IMR-90 (cell line): ENCODE results near the gene EVPL. TPM values are rescaled to one million over a fixed set of nuclear protein-coding genes. Genes with fewer than 3 reads are reported as not detected.
A peak's percentile ranks its signal among the peaks of the same experiment; 100 is the strongest.

Experiments
- ATAC-seq: fragments of 200-7000 bp; cut with Tn5 transposase; 2 replicates; pipeline ENCODE4 v1.9.1; 2020; ENCODE audit warnings: low read depth, mild to moderate bottlenecking, moderate library complexity
- BruUV-seq: library from RNA; stranded (reverse); fragments of 400-500 nt; replicated peaks from 2 replicates; lab custom pipeline; 2021; lab: Mats Ljungman, UMichigan
- CTCF ChIA-PET: fragments of 300-600 bp; formaldehyde crosslinking; extraction: SDS; loops from one replicate; lab custom pipeline; 2021; ENCODE audit warnings: antibody characterized with exemption; lab: Yijun Ruan, JAX
- POLR2A ChIA-PET: fragments of 300-600 bp; sonication (Branson Sonifier 250); formaldehyde crosslinking; loops from one replicate; lab custom pipeline; 2022; ENCODE audit warnings: antibody characterized with exemption; ENCODE audit not compliant: unreplicated experiment; lab: Charles Lee
- DNase-seq: peaks from one replicate; pipeline ENCODE4 v3.0.0; 2013
- H2AFZ ChIP-seq: replicated peaks from 2 replicates; pipeline ENCODE3; 2013; ENCODE audit warnings: low read length, mild to moderate bottlenecking; ENCODE audit not compliant: poor library complexity
- H2AK5ac ChIP-seq: 2 replicates; pipeline ENCODE4 v1.6.1; 2013; ENCODE audit warnings: low read depth, low read length, inconsistent platforms
- H2AK9ac ChIP-seq: replicated peaks from 2 replicates; pipeline ENCODE3; 2013; ENCODE audit warnings: mild to moderate bottlenecking, low read depth, low read length, moderate library complexity; ENCODE audit not compliant: poor library complexity
- H2BK120ac ChIP-seq: 2 replicates; pipeline ENCODE4 v1.6.1; 2013; ENCODE audit warnings: low read depth, low read length, inconsistent platforms
- H2BK15ac ChIP-seq: 3 replicates; pipeline ENCODE4 v1.6.1; 2013; ENCODE audit warnings: low read depth, low read length, inconsistent platforms
- H2BK20ac ChIP-seq: 2 replicates; pipeline ENCODE4 v1.6.1; 2013; ENCODE audit warnings: low read depth, mild to moderate bottlenecking, inconsistent platforms, low read length, moderate library complexity
- H2BK5ac ChIP-seq: 2 replicates; pipeline ENCODE4 v1.6.1; 2013; ENCODE audit warnings: mild to moderate bottlenecking, low read depth, low read length, inconsistent platforms; ENCODE audit not compliant: poor library complexity, severe bottlenecking
- H3K14ac ChIP-seq: replicated peaks from 2 replicates; pipeline ENCODE4 v1.6.1; 2013; ENCODE audit warnings: low read depth, low read length, inconsistent platforms
- H3K18ac ChIP-seq: 2 replicates; pipeline ENCODE4 v1.6.1; 2013; ENCODE audit warnings: low read depth, low read length, control low read depth
- H3K23ac ChIP-seq: 2 replicates; pipeline ENCODE4 v1.6.1; 2013; ENCODE audit warnings: low read depth, low read length, inconsistent platforms
- H3K27ac ChIP-seq: 2 replicates; pipeline ENCODE4 v1.5.1; 2013; ENCODE audit warnings: mild to moderate bottlenecking, control low read depth, low read length; ENCODE audit not compliant: insufficient read depth
- H3K27me3 ChIP-seq: 2 replicates; pipeline ENCODE4 v1.6.1; 2013; ENCODE audit warnings: low read length; ENCODE audit not compliant: control insufficient read depth, insufficient read depth
- H3K36me3 ChIP-seq: 2 replicates; pipeline ENCODE4 v1.6.1; 2013; ENCODE audit warnings: low read length, mixed read lengths; ENCODE audit not compliant: control insufficient read depth, insufficient read depth
- H3K4ac ChIP-seq: 2 replicates; pipeline ENCODE4 v1.6.1; 2013; ENCODE audit warnings: low read depth, low read length, inconsistent platforms
- H3K4me1 ChIP-seq: 2 replicates; pipeline ENCODE4 v1.6.1; 2013; ENCODE audit warnings: low read length, mixed read lengths; ENCODE audit not compliant: control insufficient read depth, insufficient read depth
- H3K4me2 ChIP-seq: 2 replicates; pipeline ENCODE4 v1.6.1; 2013; ENCODE audit warnings: low read depth, mild to moderate bottlenecking, control low read depth, low read length, moderate library complexity
- H3K4me3 ChIP-seq: 2 replicates; pipeline ENCODE4 v1.5.1; 2013; ENCODE audit warnings: low read depth, mild to moderate bottlenecking, control low read depth, low read length, moderate library complexity; ENCODE audit not compliant: insufficient read depth
- H3K56ac ChIP-seq: 2 replicates; pipeline ENCODE4 v1.6.1; 2013; ENCODE audit warnings: low read length, inconsistent platforms; ENCODE audit not compliant: insufficient read depth; ENCODE audit errors: extremely low read depth
- H3K79me1 ChIP-seq, 2 experiments: 2 replicates each; pipeline ENCODE4 v1.6.1; 2013; ENCODE audit warnings: low read length in 2 of 2, inconsistent platforms in 1 of 2, low read depth in 1 of 2
- H3K9ac ChIP-seq: 2 replicates; pipeline ENCODE4 v1.6.1; 2013; ENCODE audit warnings: low read depth, low read length, control low read depth
- H3K9me1 ChIP-seq: 2 replicates; pipeline ENCODE4 v1.6.1; 2013; ENCODE audit warnings: low read length, inconsistent platforms; ENCODE audit not compliant: insufficient read depth
- H3K9me3 ChIP-seq: 2 replicates; pipeline ENCODE4 v1.6.1; 2013; ENCODE audit warnings: low read length; ENCODE audit not compliant: control insufficient read depth, insufficient read depth
- H4K20me1 ChIP-seq: 2 replicates; pipeline ENCODE4 v1.6.1; 2013; ENCODE audit warnings: low read length, inconsistent platforms; ENCODE audit not compliant: insufficient read depth
- H4K5ac ChIP-seq: 2 replicates; pipeline ENCODE4 v1.6.1; 2013; ENCODE audit warnings: mild to moderate bottlenecking, low read depth, low read length, control low read depth
- H4K8ac ChIP-seq, 2 experiments: 2 replicates each; pipeline ENCODE4 v1.6.1; 2013; ENCODE audit warnings: low read depth in 2 of 2, low read length in 2 of 2, control low read depth in 1 of 2, inconsistent platforms in 1 of 2
- H4K91ac ChIP-seq: 2 replicates; pipeline ENCODE4 v1.6.1; 2013; ENCODE audit warnings: low read depth, low read length, inconsistent platforms; ENCODE audit not compliant: insufficient read depth
- BHLHE40 ChIP-seq: fragments of 150-350 bp; IDR thresholded peaks from 2 replicates; pipeline ENCODE4 v1.6.1; 2016; ENCODE audit warnings: mild to moderate bottlenecking, low read depth, low read length
- CEBPB ChIP-seq: IDR thresholded peaks from 2 replicates; pipeline ENCODE4 v1.6.1; 2012; ENCODE audit warnings: low read depth, low read length, improper control_type of control experiment
- CHD1 ChIP-seq: IDR thresholded peaks from 2 replicates; pipeline ENCODE4 v1.6.1; 2012; ENCODE audit warnings: low read depth, low read length, improper control_type of control experiment
- CTCF ChIP-seq: conservative IDR thresholded peaks from 2 replicates; pipeline ENCODE4 v1.5.1; 2012; ENCODE audit warnings: mild to moderate bottlenecking, low read depth, low read length, improper control_type of control experiment
- ELK1 ChIP-seq: fragments of 150-350 bp; IDR thresholded peaks from 2 replicates; pipeline ENCODE4 v1.6.1; 2016; ENCODE audit warnings: low read depth, mild to moderate bottlenecking, low read length, moderate library complexity, borderline replicate concordance
- FOS ChIP-seq: fragments of 150-350 bp; IDR thresholded peaks from 2 replicates; pipeline ENCODE4 v1.6.1; 2016; ENCODE audit warnings: low read depth, low read length
- MAZ ChIP-seq: IDR thresholded peaks from 2 replicates; pipeline ENCODE4 v1.6.1; 2012; ENCODE audit warnings: low read depth, mild to moderate bottlenecking, low read length, improper control_type of control experiment, moderate library complexity, borderline replicate concordance
- MXI1 ChIP-seq: IDR thresholded peaks from 2 replicates; pipeline ENCODE4 v1.6.1; 2012; ENCODE audit warnings: low read depth, mild to moderate bottlenecking, low read length, moderate library complexity, borderline replicate concordance
- NFE2L2 ChIP-seq: fragments of 150-350 bp; IDR thresholded peaks from 2 replicates; pipeline ENCODE4 v1.6.1; 2016; ENCODE audit warnings: low read depth, mild to moderate bottlenecking, low read length
- POLR2A ChIP-seq: IDR thresholded peaks from 2 replicates; pipeline ENCODE4 v1.6.1; 2012; ENCODE audit warnings: mild to moderate bottlenecking, low read depth, low read length
- RAD21 ChIP-seq: IDR thresholded peaks from 2 replicates; pipeline ENCODE4 v1.6.1; 2012; ENCODE audit warnings: low read length, improper control_type of control experiment
- RCOR1 ChIP-seq: IDR thresholded peaks from 2 replicates; pipeline ENCODE4 v1.6.1; 2012; ENCODE audit warnings: mild to moderate bottlenecking, low read length, improper control_type of control experiment; ENCODE audit not compliant: insufficient replicate concordance
- RFX5 ChIP-seq: IDR thresholded peaks from 2 replicates; pipeline ENCODE4 v1.8.0; 2012; ENCODE audit warnings: low read depth, mild to moderate bottlenecking, low read length, moderate library complexity
- SMC3 ChIP-seq: fragments of 150-350 bp; IDR thresholded peaks from 2 replicates; pipeline ENCODE4 v1.6.1; 2016; ENCODE audit warnings: low read depth, mild to moderate bottlenecking, antibody characterized with exemption, low read length, moderate library complexity
- USF2 ChIP-seq: fragments of 150-350 bp; IDR thresholded peaks from 2 replicates; pipeline ENCODE4 v1.6.1; 2017; ENCODE audit warnings: mild to moderate bottlenecking, antibody characterized with exemption, low read length, low read depth
- WGBS, 2 experiments: methylation state at CpG; one replicate each; pipeline versions ENCODE4 v1.1.5 to v1.1.7; 2013; ENCODE audit warnings: missing lambda C conversion rate in 2 of 2; ENCODE audit not compliant: insufficient read length in 1 of 2; ENCODE audit errors: extremely low coverage in 2 of 2; 5-methylcytosine and 5-hydroxymethylcytosine counted together
- dilution Hi-C: fragments of 300-500 bp; cut with HindIII; formaldehyde crosslinking; loops from one replicate; pipeline ENCODE4 v1.14.3; 2018; ENCODE audit warnings: low sequenced_read_pairs; ENCODE audit not compliant: unreplicated experiment
- in situ Hi-C: fragments of 300-500 bp; cut with MboI; formaldehyde crosslinking; loops from 3 replicates; pipeline ENCODE4 v1.14.3; 2019; ENCODE audit warnings: low sequenced_read_pairs, inconsistent platforms, mixed read lengths
- intact Hi-C: fragments of 100-400 bp; cut with micrococcal nuclease; formaldehyde crosslinking; loops from 2 replicates; pipeline ENCODE4 v1.10.0; 2022
- polyA plus RNA-seq, 3 experiments: library from polyadenylated mRNA; depleted of rRNA; stranded (reverse); fragments of >200 nt; gene quantifications; 2 replicates each; pipeline ENCODE4 v1.2.3, GENCODE V29; 2012; ENCODE audit warnings: low replicate concordance in 1 of 3
- total RNA-seq: library from RNA; depleted of rRNA; stranded (reverse); fragments of >200 nt; gene quantifications from 2 replicates; pipeline ENCODE4 v1.2.3, GENCODE V29; 2012

EVPL gene
- total and polyA plus RNA-seq, 2 of the 4 experiments (the other 2 are of a cell fraction), result not detected

DNA sequence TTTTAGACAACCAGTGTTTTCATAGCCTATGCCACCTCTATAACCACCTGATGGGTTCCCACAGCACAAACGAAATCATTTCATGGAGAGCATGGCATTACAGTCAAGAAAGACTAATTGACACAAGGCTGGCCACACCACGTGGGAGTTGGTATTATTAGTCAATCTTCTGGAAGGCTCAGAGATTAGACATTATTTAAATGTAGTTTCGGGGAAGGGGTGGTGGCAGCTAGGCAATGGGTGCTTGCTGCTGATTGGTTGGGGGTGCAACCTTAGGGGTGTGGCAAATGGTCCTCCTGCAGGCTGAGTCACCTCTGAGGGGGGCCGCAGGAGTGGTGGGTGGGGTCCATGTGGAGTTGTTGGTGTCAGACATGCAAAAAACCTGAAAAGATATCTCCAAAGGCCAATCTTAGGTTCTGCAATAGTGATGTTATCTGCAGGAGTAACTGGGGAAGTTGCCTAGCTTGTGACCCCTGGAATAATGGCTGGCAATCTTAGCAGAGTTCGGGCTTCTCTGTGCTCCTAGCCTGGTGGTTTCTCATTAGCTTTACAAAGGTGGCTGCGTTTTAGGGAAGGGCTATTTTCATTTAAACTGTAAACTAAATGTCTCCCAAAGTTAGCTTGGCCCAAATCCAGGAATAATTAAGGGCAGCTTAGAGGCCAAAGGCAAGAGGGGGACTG lies 43.5 kb downstream of the EVPL start:
- H3K4me2 ChIP-seq, result no peak overlapping the region
- H3K9me3 ChIP-seq, result no peaks in the 10 kb centered on the region
- in situ Hi-C loops, result no loop called here
- peaks cover 6% of the 10 kb centered on the region; the same call in 1 of the 2 replicates for H3K36me3 ChIP-seq
- H2BK5ac ChIP-seq, result no peak overlapping the region
- no peak overlapping the region for H3K9ac ChIP-seq
- H2AFZ ChIP-seq, result peak overlapping the region; percentile 32
- H3K27me3 ChIP-seq, result no peaks in the 10 kb centered on the region
- peaks cover 23 to 54% of the 10 kb centered on the region in 2 experiments for H3K79me1 ChIP-seq
- no peak overlapping the region for H2BK20ac ChIP-seq
- POLR2A ChIA-PET, result no interaction called here
- H2AK5ac ChIP-seq, result peak overlapping the region; percentile 43; the same call in 1 of the 2 replicates
- H3K27ac ChIP-seq, result no peak overlapping the region
- peaks cover 22% of the 10 kb centered on the region for H3K9me1 ChIP-seq
- TF ChIP-seq CEBPB (no peak), CTCF (no peak), BHLHE40 (no peak), SMC3 (no peak), RFX5 (no peak), RCOR1 (no peak), RAD21 (no peak), USF2 (no peak), MXI1 (no peak), MAZ (no peak), FOS (no peak), ELK1 (no peak), CHD1 (no peak), POLR2A (no peak), NFE2L2 (no peak)
- no peak overlapping the region for H3K18ac ChIP-seq
- no peak for DNase-seq
- H4K91ac ChIP-seq, result peak overlapping the region; percentile 46
- WGBS, 2 experiments, result 0% methylated on average over 1 of the region's 6 CpGs; no CpG with 5 or more reads in 1 of the 2 experiments
- H3K23ac ChIP-seq, result no peak overlapping the region
- H4K20me1 ChIP-seq, result no peaks in the 10 kb centered on the region
- H3K4ac ChIP-seq, result peak overlapping the region; percentile 46; the same call in 1 of the 2 replicates
- peak overlapping the region; percentile 54; the same call in 1 of the 2 replicates for H3K14ac ChIP-seq
- no peak overlapping the region for H4K5ac ChIP-seq
- intact Hi-C loops, result no loop called here
- peaks cover 5% of the 10 kb centered on the region; the same call in 1 of the 2 replicates for H3K4me1 ChIP-seq
- H2BK15ac ChIP-seq, result no peak overlapping the region
- no peak overlapping the region for H3K4me3 ChIP-seq
- H2AK9ac ChIP-seq, result no peak overlapping the region
- ATAC-seq, result no peak
- peak overlapping the region in 1 of 2 experiments; percentile 58; a peak in 1 of 4 replicates for H4K8ac ChIP-seq
- H3K56ac ChIP-seq, result no peak overlapping the region
- no peak overlapping the region for H2BK120ac ChIP-seq
- CTCF ChIA-PET, result interaction anchor here (0.6 kb wide), 1 partner anchor 533 kb away, joined by 4 read pairs; no protein-coding TSS in a partner anchor
- dilution Hi-C loops, result no loop called here
- BruUV-seq, result no TSS peak
